ENCODE data around the gene PLXNC1.
A peak's percentile ranks its signal among the peaks of the same experiment; 100 is the strongest.

Gene PLXNC1

DNA sequence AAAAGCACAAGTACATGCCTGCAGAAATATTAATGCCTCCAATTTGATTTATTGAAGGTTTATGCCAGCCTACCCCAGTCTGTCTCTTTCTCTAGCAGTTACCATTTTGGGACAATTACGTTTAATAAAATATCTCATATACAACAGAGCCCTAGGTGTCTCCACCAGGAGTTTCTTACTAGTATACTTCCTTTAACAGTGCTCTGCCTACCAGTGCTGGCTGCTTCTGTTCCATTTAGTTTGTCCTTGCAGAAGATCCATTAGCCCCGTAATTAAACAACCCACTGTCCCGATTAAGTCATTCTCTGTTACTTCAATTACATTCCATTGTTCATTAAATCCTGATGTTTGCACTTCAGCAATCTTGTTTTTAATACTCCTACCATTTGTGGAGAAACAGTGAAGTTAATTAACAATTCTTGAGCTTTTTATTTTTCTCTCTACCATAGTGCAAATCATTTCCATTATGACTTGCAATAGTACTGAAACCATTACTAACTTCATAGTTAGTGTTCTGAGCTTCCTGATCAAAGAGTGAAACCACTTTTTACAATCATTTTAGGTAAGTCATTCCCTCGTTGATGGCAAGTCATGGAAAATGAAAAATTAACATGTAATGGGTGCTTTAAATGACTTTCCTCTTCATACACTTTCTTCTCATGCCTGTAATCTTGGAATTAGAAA lies 121.1 kb downstream of the PLXNC1 start:
- no peak for DNase-seq

DNA sequence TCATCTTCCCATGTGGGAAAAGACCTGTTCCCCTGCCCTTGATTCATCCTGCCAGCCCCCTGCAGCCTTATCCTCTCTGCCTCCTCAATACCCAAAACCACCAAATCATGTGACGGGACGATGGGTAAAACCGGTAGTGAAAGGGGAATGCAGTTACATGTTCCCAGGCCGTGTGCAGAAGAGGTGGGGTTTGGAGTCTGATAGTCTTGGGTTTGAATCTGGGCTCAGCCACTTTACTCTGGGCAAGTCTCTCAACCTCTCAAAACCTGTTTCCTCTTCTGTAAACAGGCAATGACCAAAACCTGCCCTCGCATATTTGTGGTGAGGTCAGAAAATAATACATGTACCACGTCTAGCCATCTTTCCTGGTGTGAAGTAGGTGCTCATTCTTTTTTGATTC lies 123.0 kb downstream of the PLXNC1 start:
- DNase-seq = no peak

DNA sequence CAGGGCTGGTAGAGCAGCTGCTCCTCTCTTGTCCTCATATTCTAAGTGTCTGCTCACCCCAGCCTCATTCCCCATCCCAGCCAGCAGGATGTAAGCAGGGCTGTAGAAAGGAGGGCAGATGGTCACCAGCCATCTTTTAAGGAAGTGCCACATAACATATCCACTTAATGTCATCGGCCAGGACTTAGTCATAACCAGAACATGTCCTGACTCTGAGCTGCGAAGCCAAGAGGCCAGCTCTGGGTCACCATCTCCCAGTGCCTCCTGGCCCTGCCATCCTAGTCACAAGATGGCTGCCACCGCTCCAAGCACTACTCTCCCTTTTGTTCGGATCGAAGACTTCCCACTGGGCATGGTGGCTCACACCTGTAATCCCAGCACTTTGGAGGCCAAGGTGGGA lies 123.9 kb downstream of the PLXNC1 start:
- DNase-seq = no peak

DNA sequence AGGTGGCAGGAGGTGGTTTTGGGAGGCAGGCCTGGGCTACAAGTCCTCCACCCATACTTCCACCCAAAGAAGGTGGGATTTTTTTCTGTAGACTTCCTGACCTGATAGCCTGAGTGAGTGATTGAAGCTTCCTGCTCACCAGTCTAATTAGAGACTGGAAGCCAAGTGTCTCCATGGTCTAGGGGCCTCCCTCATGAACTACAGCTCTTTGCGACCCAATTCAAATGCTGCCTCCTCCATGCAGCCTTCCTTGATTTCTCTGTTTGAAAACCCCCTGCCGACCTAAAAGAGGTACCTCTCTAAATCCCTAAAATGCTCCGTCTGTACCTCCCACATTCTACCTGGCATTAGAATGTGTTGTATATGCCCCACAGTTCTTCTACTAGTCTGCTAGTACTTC lies 124.9 kb downstream of the PLXNC1 start:
- DNase-seq = no peak

DNA sequence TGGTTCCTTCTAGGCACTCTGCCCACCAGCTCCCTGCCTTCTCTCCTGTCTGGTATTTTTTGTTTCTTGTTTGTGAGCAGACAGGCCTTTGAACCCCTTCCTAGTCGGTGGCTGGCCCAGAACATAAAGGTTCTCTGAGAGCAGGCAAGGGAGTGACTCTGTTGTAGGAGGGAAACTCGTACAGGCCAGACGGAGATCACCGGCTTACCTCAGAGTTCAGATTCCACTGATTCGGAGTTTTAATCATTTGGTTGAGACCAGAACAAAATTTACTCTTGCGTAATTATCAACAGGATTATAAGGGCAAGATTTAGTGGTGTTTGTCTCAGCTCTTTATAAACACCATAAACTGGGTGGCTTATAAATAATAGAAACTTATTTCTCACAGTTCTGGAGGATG lies 128.3 kb downstream of the PLXNC1 start:
- DNase-seq = no peak

DNA sequence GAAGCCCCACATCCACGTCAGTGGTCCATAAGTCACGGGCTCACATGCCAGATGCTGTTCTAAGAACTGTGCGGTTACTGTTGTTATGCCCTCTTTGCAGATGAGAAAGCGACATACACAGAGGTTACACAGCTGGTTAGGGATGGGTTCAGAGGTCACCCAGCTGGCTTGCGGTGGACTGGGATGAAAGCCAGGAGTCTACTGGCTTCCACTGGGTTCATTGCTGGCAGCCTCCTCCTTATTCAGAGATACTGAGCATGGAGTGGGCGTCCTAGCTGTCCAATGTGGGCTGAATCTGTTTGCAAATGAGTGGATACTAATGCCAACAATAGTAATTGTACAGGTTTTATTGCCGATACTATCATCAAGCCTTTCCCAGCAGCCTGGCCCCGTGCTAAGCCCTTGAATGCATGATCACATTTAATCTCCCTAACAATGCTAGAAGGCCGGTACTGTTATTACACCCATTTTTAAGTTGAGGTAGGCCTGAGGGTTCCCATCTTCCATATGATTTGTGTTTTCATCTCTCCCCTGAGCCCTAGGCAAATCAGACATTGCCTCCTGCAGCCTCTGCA lies 129.1 kb downstream of the PLXNC1 start:
- DNase-seq = no peak

DNA sequence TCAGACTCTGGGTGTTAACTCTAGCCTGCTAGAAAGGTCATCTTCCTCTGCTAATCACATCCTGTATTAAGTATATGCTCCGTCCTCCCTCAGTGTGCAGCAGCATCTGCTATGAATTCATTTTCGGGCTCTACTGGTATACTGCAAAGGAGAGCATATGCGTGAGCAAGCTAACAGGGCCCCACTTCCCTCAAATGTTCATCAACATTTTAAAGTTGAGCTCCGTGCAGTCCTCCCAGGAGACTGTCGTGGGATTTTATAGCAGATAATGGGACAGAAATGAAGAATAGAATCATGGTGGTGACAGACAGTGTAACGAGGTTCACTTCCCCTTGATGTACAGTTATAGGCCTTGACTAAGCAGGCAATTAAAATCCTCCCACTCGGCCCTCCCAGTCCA lies 131.7 kb downstream of the PLXNC1 start:
- DNase-seq = no peak

DNA sequence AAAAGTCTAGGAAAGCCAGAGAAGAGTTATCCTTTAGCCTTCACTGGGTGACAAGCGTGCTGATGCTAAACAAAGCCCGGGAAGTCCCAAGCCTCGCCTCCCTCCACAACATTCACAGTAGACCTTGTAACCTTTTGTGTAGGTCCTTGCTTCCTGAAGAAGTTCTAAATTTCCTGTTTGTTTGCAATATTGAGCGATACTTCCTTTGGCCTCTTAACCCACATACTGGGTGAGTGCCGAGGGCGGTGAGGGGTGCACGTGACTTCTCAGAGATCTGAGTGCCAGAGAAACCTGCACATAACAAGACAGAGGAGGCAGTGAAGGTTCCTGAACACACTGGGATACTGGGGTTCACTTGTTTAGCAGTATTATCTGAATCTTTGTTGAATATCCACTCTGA lies 134.3 kb downstream of the PLXNC1 start:
- no peak for DNase-seq

DNA sequence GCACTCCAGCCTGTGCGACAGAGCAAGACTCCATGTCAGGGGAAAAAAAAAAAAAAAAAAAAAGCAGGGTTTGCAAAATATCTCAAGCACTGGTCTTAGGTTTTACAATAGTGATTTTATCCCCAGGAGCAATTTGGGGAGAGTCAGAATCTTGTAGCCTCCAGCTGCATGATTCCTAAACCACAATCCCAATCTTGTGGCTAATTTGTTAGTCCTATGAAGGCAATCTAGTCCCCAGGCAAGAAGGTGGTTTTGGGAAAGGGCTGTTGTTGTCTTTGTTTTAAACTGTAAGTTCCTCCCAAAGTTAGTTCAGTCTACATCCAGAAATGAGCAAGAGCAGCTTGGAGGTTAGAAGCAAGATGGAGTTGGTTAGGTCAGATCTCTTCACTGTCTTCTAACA lies 135.7 kb downstream of the PLXNC1 start:
- no peak for DNase-seq

DNA sequence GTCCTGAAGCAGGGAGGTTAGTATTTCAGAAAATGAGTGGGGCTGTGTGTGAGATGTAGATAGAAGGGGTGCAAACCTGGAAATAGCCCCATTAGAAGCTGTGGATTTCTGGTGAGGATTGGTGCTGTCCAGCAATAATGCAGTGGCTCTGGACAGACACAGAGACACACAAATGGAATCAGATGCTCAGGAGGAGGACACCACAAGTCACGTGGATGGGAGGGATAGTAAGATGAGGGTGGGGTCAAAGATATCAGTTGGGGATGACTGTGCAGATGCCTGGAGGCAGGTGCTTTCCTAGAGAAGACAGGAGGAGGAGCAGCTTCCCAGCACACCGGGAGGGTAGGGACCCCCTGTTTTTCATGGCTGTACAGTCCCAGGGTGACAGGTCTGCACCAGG lies 136.5 kb downstream of the PLXNC1 start:
- DNase-seq = no peak

DNA sequence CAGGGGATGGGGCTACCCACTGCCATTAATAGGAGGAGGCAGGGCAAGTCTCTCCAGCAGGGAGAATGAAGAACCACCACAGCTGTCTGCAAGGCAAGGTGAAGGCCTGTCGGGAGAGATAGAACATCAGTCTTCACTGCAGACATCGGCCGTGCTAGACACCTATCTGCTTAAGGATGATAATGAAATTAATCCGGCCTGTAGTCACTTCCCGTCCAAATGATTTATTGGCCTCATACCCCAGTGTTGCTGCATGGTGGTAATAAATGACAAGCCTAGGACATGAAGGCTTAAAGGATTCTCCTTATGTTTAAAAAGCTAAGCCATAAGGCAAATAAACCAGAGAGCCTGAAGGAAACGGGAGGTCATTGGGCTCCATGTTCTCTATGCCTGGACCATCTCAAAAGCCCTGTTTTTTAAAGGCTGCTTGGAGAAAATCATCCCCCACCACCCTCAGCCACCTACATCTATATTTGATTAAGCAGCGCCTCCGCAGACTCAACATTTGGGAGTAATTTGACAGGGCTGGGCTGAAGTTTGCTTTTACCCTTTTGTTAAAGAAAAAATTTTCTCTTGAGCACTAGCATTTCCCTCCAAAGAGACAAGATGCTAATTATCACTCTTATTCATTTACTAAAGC lies 137.7 kb downstream of the PLXNC1 start:
- no peak for DNase-seq

DNA sequence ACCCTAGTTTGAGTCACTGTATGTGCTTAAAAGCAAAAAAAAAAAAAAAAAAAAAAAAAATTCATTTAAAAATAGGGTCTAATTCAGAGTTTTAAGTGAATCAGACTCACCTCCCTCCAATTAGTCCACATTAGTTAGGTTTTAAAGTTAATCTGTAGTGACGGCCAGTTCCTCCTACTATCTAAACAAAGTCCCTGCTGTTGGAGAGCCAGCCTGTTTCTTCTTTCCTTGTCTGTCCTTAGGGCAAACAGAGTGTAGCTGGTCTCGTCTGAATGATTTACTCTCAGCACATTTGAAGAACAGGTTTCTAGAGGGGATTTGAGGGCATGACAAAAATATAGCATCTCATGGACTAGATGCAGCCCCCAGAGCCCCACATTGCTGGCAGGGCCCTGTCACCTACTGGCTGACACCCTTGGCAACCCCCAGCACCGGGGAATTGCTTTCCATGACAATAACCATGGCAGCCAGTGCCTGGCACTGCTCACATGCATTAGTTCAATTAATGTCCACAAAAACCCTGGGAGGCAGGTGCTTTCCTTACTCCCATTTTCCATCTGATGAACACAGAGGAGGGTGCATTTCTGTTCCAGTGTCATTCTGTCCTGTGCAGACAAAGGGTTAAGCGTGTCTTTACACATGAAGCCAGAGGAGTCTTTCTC lies 138.3 kb downstream of the PLXNC1 start:
- no peak for DNase-seq

DNA sequence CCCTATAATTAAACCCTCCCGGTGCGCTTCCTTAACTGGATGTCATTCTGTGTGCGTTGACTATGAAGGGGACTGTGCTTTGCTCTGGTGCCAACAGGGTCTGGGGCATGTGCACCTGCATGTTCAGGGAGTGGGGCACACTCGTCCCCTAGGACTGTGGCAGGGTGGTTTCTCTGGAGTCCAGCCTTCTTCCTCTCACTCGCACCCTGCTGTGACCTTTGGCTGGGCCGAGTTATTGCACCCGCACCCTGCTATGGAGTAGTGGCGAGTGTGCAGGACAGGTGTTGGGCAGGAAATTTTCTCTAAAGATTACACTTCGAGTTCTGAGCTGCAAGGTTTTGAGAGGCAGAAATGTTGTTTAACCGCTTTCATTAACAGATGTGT lies 138.9 kb downstream of the PLXNC1 start:
- DNase-seq = no peak

DNA sequence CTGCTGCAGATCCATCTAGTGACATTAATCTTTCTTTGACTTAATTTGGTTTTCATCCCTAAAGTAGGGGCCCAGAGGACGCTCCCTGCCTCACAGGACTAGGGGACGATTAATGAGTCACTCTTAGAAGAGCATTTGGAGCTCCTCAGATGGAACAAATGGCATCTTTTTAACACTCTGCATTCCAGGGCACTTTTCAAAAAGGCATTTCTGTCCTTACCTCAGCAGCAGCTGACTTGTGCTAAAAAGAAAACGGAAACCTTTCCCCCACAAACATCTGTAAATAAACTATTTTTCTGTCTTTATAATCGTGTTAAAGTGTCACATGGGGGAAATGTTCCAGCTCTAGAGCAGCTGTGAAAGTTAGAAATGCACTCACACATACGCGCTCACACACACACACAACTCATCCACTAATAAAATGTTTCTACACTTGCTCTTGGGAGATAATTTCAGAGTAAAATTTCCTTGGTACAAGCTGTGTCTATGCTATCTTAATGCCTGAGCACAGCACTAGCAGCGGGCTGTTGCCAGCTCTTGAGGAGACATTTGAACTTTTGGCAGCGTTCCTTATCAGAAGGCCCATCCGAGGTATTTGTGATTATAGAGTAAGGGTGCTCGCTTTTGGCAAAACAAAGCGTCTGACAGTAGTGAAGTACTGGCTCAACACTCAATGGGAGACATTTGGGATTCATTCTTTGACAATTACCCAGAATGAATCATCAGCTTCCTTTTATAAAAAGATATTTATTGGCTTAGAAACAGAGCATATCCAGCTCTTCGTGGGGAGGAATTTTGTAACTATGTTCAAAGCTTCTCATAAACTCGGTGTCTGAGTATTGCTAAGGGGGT lies 141.3 kb downstream of the PLXNC1 start:
- peak; percentile 11 for DNase-seq

DNA sequence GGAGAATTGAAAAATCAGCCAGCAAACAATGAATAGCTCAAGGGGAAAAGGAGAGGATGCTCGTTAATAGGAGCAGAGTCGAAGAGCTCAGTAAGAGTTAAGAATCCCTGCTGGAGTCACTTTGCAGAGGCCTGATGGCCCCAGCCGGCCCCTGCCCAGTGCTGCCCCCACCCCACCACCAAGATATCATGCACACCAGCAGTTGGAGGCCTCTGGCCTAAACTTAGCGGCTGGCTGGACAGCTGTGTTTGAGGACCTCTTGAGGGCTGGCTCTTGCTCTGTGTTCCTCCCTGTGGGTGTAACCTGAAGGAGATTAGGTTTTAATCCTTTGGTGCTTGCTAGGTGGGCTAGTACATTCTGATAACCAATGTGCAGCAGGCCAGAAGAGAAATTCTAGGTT lies 142.0 kb downstream of the PLXNC1 start:
- DNase-seq = no peak

DNA sequence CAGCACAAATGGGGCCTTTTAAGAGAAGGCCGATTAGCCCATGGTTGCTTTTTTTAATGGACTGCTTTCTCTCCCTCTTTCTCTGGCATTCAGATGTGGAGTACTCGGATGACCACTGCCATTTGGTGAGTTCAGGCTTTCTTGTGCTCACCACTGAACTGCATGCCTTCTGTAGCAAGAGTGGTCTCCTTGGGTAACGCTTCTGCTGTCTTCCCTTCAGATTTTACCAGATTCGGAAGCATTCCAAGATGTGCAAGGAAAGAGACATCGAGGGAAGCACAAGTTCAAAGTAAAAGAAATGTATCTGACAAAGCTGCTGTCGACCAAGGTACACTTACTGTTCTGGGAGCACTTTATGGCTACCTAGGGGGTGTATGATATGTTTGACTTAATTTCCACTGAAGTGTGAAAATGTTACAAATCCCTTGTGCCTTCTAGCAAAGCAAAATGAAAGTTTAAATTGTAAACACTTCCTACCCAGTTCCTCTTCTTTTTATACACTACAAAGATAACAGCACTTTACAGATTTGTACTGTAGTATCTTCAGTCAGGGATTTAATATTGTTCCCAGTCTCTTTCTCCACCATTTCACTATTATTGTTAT lies 148.8 kb downstream of the PLXNC1 start:
- DNase-seq = no peak

DNA sequence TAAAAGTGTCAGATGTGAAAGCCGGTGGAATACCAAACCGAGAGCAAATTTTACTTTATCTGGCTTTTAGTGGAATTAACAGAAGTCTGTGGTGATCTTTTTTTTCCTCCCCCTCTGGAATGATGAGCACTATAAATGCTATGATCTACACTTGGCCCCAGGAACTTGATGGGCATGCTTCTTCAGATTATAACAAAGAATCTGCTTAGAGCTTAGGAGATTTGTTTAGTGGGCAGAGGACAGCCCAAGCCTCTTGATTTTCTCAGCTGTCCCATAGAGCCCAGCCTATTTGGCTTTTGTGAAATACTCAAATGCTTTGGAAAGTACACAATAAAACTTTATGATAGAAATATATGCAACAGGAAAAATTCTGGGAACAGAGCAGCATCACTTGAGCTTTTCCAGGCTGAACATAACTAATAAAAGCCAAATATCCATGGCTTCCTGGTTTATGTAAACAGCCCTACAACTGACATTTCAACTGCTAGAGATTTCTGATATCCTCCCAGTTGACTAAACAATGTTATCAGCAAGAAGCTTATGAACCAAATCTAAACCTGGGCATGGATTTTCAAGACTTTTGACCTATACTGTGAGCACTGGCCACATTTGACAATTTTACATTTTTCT lies 149.6 kb downstream of the PLXNC1 start:
- no peak for DNase-seq

DNA sequence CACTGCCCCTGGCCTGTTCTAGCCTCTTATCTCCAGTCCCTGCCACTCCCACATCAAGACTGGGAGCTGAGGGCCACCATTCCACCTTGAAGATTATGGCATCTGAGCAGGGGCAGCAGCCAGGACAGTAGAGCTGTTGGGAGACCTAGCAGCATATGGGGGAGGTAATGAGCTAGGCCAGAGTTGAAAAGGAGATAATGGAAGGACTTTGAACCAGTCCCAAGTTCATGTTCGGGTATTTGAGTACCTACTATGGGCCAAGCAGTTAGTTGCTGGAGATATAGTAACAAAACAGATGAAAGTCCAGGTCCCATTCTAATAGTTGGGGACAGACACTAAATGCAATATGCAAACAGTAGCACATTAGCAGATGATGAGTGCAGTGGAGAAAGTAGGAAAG lies 151.5 kb downstream of the PLXNC1 start:
- DNase-seq = no peak

DNA sequence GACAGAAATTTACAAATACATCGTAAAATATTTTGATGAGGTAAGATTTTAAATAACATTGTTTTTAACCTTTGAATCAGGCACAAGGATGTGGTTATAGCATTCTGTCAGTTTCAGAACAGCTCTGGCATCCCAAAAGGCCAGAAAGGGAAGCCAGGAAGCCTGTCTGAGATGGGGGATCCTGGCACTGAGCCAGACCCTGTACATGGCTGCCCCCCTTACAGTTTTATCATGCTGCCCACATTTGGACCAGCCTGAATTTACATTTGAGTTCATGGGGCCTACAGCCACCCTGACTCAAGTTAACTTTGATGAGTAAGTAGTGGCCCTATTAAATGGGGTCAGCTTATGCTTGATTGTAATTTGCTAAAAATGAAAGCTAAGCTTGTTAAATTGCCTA lies 155.6 kb downstream of the PLXNC1 start:
- DNase-seq = no peak

DNA sequence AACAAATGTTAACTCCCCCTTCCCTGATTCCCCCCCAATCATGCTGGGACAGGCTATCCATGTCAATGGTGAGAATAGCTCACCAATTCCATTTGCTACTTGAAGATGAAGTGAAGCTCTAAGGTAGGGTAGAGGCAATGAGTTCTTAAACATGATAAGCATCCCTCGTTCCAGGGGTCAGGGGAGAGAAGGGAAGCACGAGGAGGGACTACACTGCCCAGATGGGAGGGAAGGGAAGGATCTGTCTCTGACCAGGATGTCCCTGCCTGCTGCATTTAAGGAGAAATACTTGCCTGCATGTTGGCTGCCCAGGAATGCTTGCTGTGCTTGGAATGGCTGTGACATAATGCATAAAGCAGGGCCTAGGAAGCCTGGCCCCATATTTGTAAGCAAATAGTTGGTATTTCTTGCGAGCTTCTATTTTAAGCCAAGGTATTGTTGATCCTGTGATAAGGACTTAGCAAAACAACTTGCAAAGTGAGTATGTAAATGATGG lies 156.2 kb downstream of the PLXNC1 start:
- DNase-seq = no peak

DNA sequence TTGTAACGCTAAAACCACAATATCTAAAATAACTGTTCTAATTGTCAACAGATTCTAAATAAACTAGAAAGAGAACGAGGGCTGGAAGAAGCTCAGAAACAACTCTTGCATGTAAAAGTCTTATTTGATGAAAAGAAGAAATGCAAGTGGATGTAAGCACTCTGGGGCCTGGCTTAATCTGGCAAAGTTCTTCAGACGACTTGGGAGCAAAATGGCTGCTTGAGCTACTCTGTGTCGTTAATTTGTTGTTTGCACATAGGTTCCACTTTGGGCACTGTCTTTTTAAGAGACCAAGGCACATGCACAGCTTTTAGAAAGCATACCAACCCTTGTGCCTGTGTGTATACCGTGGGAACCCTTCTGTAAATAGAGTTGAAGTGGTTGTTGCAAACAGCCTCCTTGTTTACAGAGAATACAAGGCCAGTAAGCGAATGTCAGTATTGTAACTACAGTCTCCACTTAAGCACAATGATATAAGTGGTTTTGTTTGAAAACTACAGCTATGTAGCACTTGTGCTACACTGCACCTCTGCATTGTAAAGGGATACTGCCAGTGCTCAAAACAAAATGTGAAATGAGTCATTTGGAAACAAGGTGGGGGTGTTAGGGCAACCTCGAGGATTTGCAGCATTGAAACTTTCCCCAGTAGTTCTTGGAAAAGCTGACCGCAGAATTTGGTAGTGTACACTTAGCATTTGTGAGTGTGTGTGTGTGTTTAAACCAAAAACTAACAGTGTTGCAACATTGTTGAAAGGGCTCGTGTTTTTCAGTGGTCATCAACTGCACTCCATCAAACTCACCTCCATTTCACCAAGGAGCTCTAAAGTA lies 157.0 kb downstream of the PLXNC1 start:
- no peak for DNase-seq

Measured in T1000 (cell line).